Epidermal melanocyte (primary cell): Measurements from ENCODE around the gene MBOAT1.
A peak's percentile ranks its signal among the peaks of the same experiment; 100 is the strongest.
"Not testable (repeated sequence)": the region's sequence is repeated elsewhere in the genome, so short reads cannot be mapped to it uniquely, and the experiment has no call there.

Experiments
- DNase-seq: peaks from one replicate; pipeline ENCODE4 v3.0.0; 2011; ENCODE audit warnings: low spot score; ENCODE audit not compliant: insufficient read length

MBOAT1 gene

GRCh38 chr6:20139127-20139963 is 72.9 kb downstream of the MBOAT1 start:
- DNase-seq, result not testable (repeated sequence)

- DNase-seq, result no peak
Observed at GRCh38 chr6:20137837-20138236, 74.4 kb downstream of the MBOAT1 start.

- DNase-seq, result no peak
Observed at GRCh38 chr6:20137240-20137639, 75.0 kb downstream of the MBOAT1 start.

GRCh38 chr6:20135677-20136268 is 76.5 kb downstream of the MBOAT1 start:
- DNase-seq, result no peak

DNA sequence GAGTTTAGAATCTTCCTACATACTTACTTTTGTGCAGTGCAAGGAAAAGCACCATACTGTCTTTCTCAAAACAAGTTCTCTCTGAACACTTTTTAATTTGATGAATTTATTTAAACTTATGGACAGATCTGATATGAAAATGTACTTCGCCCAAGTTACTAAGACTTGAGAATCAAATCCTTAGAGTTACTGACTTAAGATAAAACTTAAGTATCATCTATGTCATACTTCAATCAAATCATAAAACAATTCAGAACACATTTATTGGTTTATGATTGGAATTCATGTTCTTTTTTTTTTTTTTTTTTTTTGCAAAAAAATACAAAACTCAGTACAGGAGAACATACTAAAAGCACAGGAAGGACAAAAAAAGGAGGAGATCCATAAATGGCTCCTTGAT is 77.7 kb downstream of the MBOAT1 start:
- DNase-seq, result no peak

- no peak for DNase-seq
Observed at GRCh38 chr6:20129290-20130088, 82.8 kb downstream of the MBOAT1 start.

GRCh38 chr6:20128018-20128417 is 84.3 kb downstream of the MBOAT1 start:
- DNase-seq, result no peak

- DNase-seq, result peak; percentile 67
Observed at GRCh38 chr6:20126789-20127653, 85.2 kb downstream of the MBOAT1 start.

GRCh38 chr6:20126102-20126752 is 86.0 kb downstream of the MBOAT1 start:
- no peak for DNase-seq

DNA sequence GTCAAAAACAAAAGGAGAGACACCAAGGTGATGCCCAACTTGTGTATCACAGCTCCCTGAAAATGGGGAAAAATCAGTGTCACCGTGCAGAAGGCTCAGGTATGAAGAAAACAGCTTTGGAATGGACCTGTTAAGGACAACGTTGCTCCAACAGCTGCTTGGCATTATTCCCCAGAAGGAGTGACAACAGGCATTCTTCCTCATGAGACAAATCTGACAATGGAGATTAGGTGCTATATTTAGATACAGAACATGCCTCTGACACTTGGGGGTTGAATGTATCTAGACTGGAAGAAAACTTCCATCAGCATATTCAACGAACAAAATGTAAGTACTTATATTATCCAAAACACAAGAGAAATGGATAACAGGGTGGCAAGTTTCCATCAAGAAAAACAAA is 87.7 kb downstream of the MBOAT1 start:
- DNase-seq, result no peak

DNA sequence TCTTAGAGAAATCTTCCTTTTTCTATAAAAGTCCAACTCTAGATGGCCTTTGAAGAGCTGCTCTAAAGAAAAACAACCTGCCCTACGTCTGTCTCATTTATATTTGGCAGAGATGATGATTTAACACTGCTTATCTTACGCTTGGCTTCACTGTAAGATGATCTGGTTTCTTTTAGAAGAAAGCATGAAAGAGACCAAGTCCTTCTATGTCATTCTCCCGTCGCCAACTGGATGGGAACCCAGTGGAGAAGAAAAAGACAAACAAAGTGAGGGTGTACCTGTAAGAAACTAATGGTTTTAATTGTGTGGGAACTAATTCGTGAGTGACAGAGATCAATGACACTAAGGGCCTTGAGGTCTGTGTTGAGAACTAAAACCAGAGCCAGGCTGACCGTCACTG is 92.8 kb downstream of the MBOAT1 start:
- DNase-seq, result no peak

DNA sequence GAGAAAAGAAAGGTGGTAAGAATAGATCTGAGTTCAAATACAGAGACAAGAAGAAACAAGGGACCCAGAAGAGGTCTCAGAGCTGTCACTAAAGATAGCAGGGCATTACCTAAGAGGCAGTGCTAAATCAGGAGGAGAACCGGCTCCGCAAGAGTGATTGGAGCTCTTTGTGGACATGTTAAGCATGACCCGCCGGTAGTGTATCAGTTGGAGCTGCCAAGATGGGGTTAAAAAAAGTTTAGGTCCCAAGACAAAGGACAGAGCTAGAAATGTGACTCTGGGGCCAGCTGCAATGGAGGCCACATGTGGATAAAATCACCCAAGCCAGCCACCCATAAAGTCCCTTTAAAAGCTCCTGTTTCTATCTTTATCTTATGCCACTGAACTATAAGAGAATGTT is 93.4 kb downstream of the MBOAT1 start:
- no peak for DNase-seq

DNA sequence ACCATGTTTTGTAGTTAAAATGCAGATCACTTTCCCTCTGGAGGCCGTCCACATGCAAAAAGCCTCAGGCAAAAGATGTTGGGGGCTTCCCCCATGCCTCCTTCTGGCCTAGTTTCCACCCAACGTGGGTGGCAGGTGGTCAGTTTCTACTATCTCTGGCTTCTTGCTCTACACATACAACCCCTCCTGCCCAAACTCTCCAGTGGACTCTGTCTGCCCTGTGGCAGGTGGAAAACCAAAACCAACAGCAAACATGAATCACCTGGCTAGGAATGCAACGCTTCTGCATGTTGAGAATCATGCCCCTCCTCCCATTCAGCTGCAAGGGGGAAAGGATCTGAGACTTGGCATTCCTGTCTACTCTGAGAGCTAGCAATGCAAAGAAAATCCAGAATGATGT is 94.8 kb downstream of the MBOAT1 start:
- no peak for DNase-seq

GRCh38 chr6:20116792-20117191 is 95.5 kb downstream of the MBOAT1 start:
- no peak for DNase-seq

GRCh38 chr6:20115246-20115980 is 96.9 kb downstream of the MBOAT1 start:
- DNase-seq, result no peak

GRCh38 chr6:20113649-20114224 is 98.5 kb downstream of the MBOAT1 start:
- DNase-seq, result no peak

- DNase-seq, result no peak
Observed at GRCh38 chr6:20112841-20113240, 99.4 kb downstream of the MBOAT1 start.

GRCh38 chr6:20112241-20112640 is 100.0 kb downstream of the MBOAT1 start:
- DNase-seq, result no peak

DNA sequence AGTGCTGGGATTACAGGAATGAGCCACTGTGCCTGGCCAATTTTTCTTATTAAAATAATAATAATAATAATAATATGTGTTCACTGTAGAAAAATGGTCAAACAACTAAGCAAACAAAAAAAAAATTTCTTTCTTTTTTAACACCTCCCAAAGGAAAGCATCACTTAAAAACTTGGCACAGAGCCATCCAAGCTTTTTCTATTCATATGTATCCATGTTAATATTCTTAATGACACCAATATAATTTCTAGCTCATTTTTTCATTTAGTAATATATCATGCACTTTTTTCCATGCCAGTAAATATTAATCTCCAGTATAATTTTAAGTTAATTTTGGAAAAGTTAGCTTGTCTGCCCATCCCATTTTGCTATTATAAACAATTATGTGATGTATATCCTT is 101.8 kb downstream of the MBOAT1 start:
- DNase-seq, result no peak

- no peak for DNase-seq
Observed at GRCh38 chr6:20109526-20109925, 102.7 kb downstream of the MBOAT1 start.
